DND-41 (cell line): ENCODE measurements around the gene PTGES3L.

Experiments used
- ATAC-seq: fragments of 200-7000 bp; cut with Tn5 transposase; 3 replicates; pipeline ENCODE4 v1.9.1; 2021; ENCODE audit warnings: low read depth; ENCODE audit not compliant: insufficient read depth
- DNase-seq: peaks from one replicate; pipeline ENCODE4 v3.0.0-alpha.2; 2020
- H2AFZ ChIP-seq: 2 replicates; pipeline ENCODE4 v1.6.0; 2012; ENCODE audit warnings: low read depth, low read length
- H3K27ac ChIP-seq: 2 replicates; pipeline ENCODE4 v1.5.1; 2012; ENCODE audit warnings: low read length, inconsistent platforms
- H3K27me3 ChIP-seq: fragments of 200-600 bp; sonication (generic); 2 replicates; pipeline ENCODE4 v1.6.0; 2012; ENCODE audit warnings: low read length, mild to moderate bottlenecking, inconsistent platforms; ENCODE audit not compliant: insufficient read depth, poor library complexity
- H3K36me3 ChIP-seq: 2 replicates; pipeline ENCODE4 v1.5.1; 2012; ENCODE audit warnings: low read length, inconsistent platforms; ENCODE audit not compliant: insufficient read depth
- H3K4me1 ChIP-seq: 2 replicates; pipeline ENCODE4 v1.5.1; 2012; ENCODE audit warnings: mild to moderate bottlenecking, low read length; ENCODE audit not compliant: insufficient read depth
- H3K4me2 ChIP-seq: 2 replicates; pipeline ENCODE4 v1.6.0; 2012; ENCODE audit warnings: mild to moderate bottlenecking, moderate library complexity, low read length, inconsistent platforms; ENCODE audit not compliant: insufficient read depth
- H3K4me3 ChIP-seq, 2 experiments: fragments of 200-600 bp in 1 of 2; shearing (Covaris generic) in 1 of 2; 2 replicates each; pipeline ENCODE4 v1.5.1; 2012 to 2016; ENCODE audit warnings: inconsistent platforms in 2 of 2, low read length in 2 of 2, mild to moderate bottlenecking in 2 of 2, low read depth in 1 of 2, moderate library complexity in 1 of 2
- H3K79me2 ChIP-seq: 2 replicates; pipeline ENCODE4 v1.6.0; 2012; ENCODE audit warnings: low read length, inconsistent platforms; ENCODE audit not compliant: insufficient read depth
- H3K9ac ChIP-seq: 2 replicates; pipeline ENCODE4 v1.6.0; 2012; ENCODE audit warnings: low read depth, mild to moderate bottlenecking, inconsistent platforms, low read length, moderate library complexity
- H3K9me3 ChIP-seq: 2 replicates; pipeline ENCODE4 v1.5.1; 2012; ENCODE audit warnings: low read length, moderate library complexity, mild to moderate bottlenecking, inconsistent platforms; ENCODE audit not compliant: insufficient read depth, severe bottlenecking
- H4K20me1 ChIP-seq: 2 replicates; pipeline ENCODE4 v1.6.0; 2012; ENCODE audit warnings: low read length; ENCODE audit not compliant: insufficient read depth
- EZH2 ChIP-seq: IDR thresholded peaks from 3 replicates; pipeline ENCODE4 v1.6.1; 2012; ENCODE audit warnings: borderline replicate concordance, low read depth, mild to moderate bottlenecking, moderate library complexity, low read length, inconsistent platforms; ENCODE audit not compliant: severe bottlenecking
- TF ChIP-seq, protein P1 (sequence below): IDR thresholded peaks from 2 replicates; pipeline ENCODE4 v1.5.1; 2012; ENCODE audit warnings: borderline replicate concordance, low read length, moderate library complexity, mild to moderate bottlenecking; ENCODE audit not compliant: poor library complexity, severe bottlenecking; ENCODE audit errors: extremely low read depth

PTGES3L gene

DNA sequence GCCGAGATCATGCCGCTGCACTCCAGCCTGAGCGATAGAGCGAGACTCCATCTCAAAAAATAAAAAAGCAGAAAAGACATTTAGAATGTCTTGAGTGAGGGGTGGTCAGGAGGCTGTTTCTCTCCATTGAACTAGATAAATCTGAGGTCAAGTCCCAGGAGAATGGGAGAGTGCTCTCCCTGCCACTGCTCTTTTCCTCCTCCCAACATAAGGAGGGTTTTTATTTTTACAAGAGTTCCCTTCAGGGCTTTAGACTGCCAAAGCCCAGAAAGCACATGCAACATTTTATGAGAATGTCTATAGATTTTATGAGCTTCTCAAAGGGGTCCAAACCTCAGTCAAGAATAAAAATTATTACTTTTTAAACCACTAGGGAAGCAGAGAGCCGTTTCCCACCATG lies 46.7 kb upstream of the PTGES3L start:
- Histone ChIP-seq H4K20me1 (no peaks in the 10 kb centered on the region), H3K27ac (no peak overlapping the region), H3K36me3 (no peaks in the 10 kb centered on the region), H3K4me2 (no peak overlapping the region), H3K4me3 (no peak overlapping the region), H3K9me3 (no peaks in the 10 kb centered on the region), H3K27me3 (peaks cover 6% of the 10 kb centered on the region), H3K9ac (no peak overlapping the region), H3K79me2 (no peaks in the 10 kb centered on the region), H3K4me1 (peaks cover 24% of the 10 kb centered on the region), H2AFZ (no peak overlapping the region)
- ATAC-seq (no peak), DNase-seq (no peak)
- TF ChIP-seq EZH2: no peak
- TF ChIP-seq, protein P1, sequence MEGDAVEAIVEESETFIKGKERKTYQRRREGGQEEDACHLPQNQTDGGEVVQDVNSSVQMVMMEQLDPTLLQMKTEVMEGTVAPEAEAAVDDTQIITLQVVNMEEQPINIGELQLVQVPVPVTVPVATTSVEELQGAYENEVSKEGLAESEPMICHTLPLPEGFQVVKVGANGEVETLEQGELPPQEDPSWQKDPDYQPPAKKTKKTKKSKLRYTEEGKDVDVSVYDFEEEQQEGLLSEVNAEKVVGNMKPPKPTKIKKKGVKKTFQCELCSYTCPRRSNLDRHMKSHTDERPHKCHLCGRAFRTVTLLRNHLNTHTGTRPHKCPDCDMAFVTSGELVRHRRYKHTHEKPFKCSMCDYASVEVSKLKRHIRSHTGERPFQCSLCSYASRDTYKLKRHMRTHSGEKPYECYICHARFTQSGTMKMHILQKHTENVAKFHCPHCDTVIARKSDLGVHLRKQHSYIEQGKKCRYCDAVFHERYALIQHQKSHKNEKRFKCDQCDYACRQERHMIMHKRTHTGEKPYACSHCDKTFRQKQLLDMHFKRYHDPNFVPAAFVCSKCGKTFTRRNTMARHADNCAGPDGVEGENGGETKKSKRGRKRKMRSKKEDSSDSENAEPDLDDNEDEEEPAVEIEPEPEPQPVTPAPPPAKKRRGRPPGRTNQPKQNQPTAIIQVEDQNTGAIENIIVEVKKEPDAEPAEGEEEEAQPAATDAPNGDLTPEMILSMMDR: no peak

DNA sequence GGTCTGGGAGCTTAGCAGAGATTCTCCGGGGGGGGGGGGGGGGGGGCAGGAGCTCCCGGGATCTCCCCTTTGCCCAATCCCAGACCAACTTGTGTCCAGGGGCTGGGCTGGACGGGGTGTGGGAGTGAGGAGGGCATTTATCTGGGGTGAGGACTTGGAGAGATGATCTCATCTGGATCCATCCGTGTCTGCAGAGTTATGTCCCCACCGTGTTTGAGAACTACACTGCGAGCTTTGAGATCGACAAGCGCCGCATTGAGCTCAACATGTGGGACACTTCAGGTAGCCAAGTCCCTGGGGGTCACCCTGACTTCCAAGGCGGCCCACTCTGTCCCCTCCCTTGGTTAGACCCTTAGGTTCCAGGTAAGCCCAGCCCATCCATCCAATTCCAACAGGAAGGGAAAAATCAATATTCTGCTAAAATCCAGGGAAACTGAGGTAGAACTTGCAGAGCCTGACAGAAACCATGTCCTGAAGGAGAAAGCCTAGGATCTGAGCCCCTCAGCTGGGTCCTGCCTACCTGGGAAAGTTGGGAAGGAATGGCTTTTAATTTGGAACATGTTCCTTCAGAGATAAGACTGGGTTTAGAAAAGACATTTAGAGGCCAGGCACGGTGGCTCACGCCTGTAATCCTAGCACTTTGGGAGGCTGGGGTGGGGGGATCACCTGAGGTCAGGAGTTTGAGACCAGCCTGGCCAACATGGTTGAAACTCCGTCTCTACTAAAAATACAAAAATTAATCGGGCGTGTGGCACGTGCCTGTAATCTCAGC lies 46.1 kb upstream of the PTGES3L start:
- Histone ChIP-seq H3K36me3 (no peaks in the 10 kb centered on the region), H3K4me3 (no peak overlapping the region; a peak in 1 of 4 replicates), H3K9ac (peak overlapping the region; percentile 63; the same call in 1 of the 2 replicates), H3K4me1 (peaks cover 30% of the 10 kb centered on the region), H3K79me2 (no peaks in the 10 kb centered on the region), H3K27ac (no peak overlapping the region), H3K9me3 (no peaks in the 10 kb centered on the region), H4K20me1 (no peaks in the 10 kb centered on the region), H3K27me3 (peaks cover 6% of the 10 kb centered on the region), H2AFZ (no peak overlapping the region; the same call in 1 of the 2 replicates), H3K4me2 (peak overlapping the region; percentile 96; the same call in 1 of the 2 replicates)
- no peak for TF ChIP-seq EZH2
- TF ChIP-seq, protein P1: no peak
- DNase-seq (no peak), ATAC-seq (no peak)

DNA sequence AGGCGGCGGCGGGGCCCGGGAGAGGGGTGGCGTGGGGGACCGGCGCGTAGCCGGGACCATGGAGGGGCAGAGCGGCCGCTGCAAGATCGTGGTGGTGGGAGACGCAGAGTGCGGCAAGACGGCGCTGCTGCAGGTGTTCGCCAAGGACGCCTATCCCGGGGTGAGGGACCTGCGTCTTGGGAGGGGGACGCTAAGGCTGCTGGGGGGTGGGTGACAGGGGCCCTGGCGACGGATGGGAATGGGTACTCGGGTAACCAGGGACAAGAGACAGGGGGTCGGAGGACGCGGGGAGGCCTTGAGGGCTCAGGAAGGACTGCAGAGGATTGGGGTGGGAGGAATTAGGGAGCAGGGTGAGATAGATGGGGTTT lies 45.4 kb upstream of the PTGES3L start:
- Histone ChIP-seq H3K9me3 (no peaks in the 10 kb centered on the region), H3K9ac (peak overlapping the region; percentile 63), H4K20me1 (no peaks in the 10 kb centered on the region), H3K36me3 (no peaks in the 10 kb centered on the region), H3K79me2 (no peaks in the 10 kb centered on the region), H3K4me3 (peak overlapping the region in 1 of 2 experiments; percentile 51; a peak in 3 of 4 replicates), H3K4me2 (peak overlapping the region; percentile 96), H3K27ac (no peak overlapping the region), H2AFZ (peak overlapping the region; percentile 47), H3K4me1 (peaks cover 33% of the 10 kb centered on the region), H3K27me3 (peaks cover 6% of the 10 kb centered on the region)
- DNase-seq (no peak), ATAC-seq (peak; percentile 23)
- TF ChIP-seq EZH2: no peak
- TF ChIP-seq, protein P1: no peak
